HFF-Myc (cell line): ENCODE results near the gene ESX1.
"Not testable (repeated sequence)": the region's sequence is repeated elsewhere in the genome, so short reads cannot be mapped to it uniquely, and the experiment has no call there.

Experiments
- DNase-seq: peaks from one replicate; pipeline ENCODE4 v3.0.0-alpha.2; 2011; ENCODE audit warnings: low read depth; ENCODE audit errors: extremely low read depth
- H3K4me3 ChIP-seq: replicated peaks from 2 replicates; pipeline ENCODE4 v1.5.1; 2011; ENCODE audit warnings: low read depth, mild to moderate bottlenecking, control low read depth, low read length
- CTCF ChIP-seq: IDR thresholded peaks from 2 replicates; pipeline ENCODE4 v1.5.1; 2012; ENCODE audit warnings: mild to moderate bottlenecking, low read depth, low read length, control low read depth; ENCODE audit errors: missing control alignments

ESX1 gene

GRCh38 chrX:104253567-104254441, 929 bp downstream of the ESX1 start:
- TF ChIP-seq CTCF = no peak
- no peak overlapping the region for H3K4me3 ChIP-seq
- no peak for DNase-seq

- TF ChIP-seq CTCF = no peak
- no peak overlapping the region for H3K4me3 ChIP-seq
- DNase-seq = no peak
These were observed 4.3 kb downstream of the ESX1 start for GRCh38 chrX:104250470-104250869.

GRCh38 chrX:104230060-104230459, 24.7 kb downstream of the ESX1 start:
- H3K4me3 ChIP-seq, DNase-seq: not testable (repeated sequence)

GRCh38 chrX:104211187-104211586, 43.5 kb downstream of the ESX1 start:
- TF ChIP-seq CTCF = no peak
- no peak overlapping the region for H3K4me3 ChIP-seq
- DNase-seq = no peak

GRCh38 chrX:104205548-104205947, 49.2 kb downstream of the ESX1 start:
- DNase-seq = no peak
- no peak overlapping the region for H3K4me3 ChIP-seq
- TF ChIP-seq CTCF = no peak
